RWPE2 (cell line): Measurements from ENCODE around the gene OCLN.

ENCODE experiments used
- ATAC-seq: fragments of 200-7000 bp; cut with Tn5 transposase; 3 replicates; pipeline ENCODE4 v1.9.1; 2021; ENCODE audit warnings: low read depth
- DNase-seq: peaks from one replicate; pipeline ENCODE4 v3.0.0-alpha.2; 2020; ENCODE audit warnings: low spot score
- H3K27ac ChIP-seq: fragments of 450-650 bp; 2 replicates; pipeline ENCODE4 v1.5.1; 2017; ENCODE audit warnings: mild to moderate bottlenecking; ENCODE audit not compliant: poor library complexity, severe bottlenecking
- H3K27me3 ChIP-seq: fragments of 250-450 bp; sonication (Bioruptor Pico); 2 replicates; pipeline ENCODE4 v1.5.1; 2021; ENCODE audit warnings: mild to moderate bottlenecking, moderate library complexity; ENCODE audit not compliant: insufficient read depth, poor library complexity, severe bottlenecking
- H3K36me3 ChIP-seq: fragments of 250-450 bp; sonication (Bioruptor Pico); 2 replicates; pipeline ENCODE4 v1.5.1; 2020; ENCODE audit warnings: low read depth, mild to moderate bottlenecking, moderate library complexity
- H3K4me1 ChIP-seq: fragments of 250-450 bp; sonication (Bioruptor Pico); 2 replicates; pipeline ENCODE4 v1.5.1; 2021; ENCODE audit warnings: mild to moderate bottlenecking, moderate library complexity; ENCODE audit not compliant: insufficient read depth, poor library complexity, severe bottlenecking
- H3K4me3 ChIP-seq: fragments of 250-450 bp; sonication (Bioruptor Pico); 2 replicates; pipeline ENCODE4 v1.5.1; 2021; ENCODE audit warnings: mild to moderate bottlenecking, moderate library complexity; ENCODE audit not compliant: severe bottlenecking
- H3K9me3 ChIP-seq: fragments of 250-450 bp; sonication (Bioruptor Pico); 2 replicates; pipeline ENCODE4 v1.5.1; 2021; ENCODE audit warnings: mild to moderate bottlenecking, moderate library complexity; ENCODE audit not compliant: severe bottlenecking
- CTCF ChIP-seq: fragments of 450-650 bp; IDR thresholded peaks from one replicate; pipeline ENCODE4 v1.5.1; 2017; ENCODE audit warnings: mild to moderate bottlenecking, moderate library complexity; ENCODE audit not compliant: poor library complexity, severe bottlenecking

Gene OCLN

GRCh38 chr5:69484891-69485290, 7.7 kb upstream of the OCLN start:
- Histone ChIP-seq H3K36me3 (no peaks in the 10 kb centered on the region), H3K9me3 (no peaks in the 10 kb centered on the region), H3K27me3 (no peaks in the 10 kb centered on the region), H3K4me3 (no peak overlapping the region), H3K4me1 (no peaks in the 10 kb centered on the region), H3K27ac (no peak overlapping the region)
- no peak for TF ChIP-seq CTCF
- DNase-seq (no peak), ATAC-seq (peak; percentile 48; the same call in 1 of the 3 replicates)

GRCh38 chr5:69485471-69485870, 7.1 kb upstream of the OCLN start:
- no peak overlapping the region for H3K4me3 ChIP-seq
- DNase-seq, result no peak
- H3K4me1 ChIP-seq, result no peaks in the 10 kb centered on the region
- H3K36me3 ChIP-seq, result no peaks in the 10 kb centered on the region
- H3K27ac ChIP-seq, result no peak overlapping the region
- no peaks in the 10 kb centered on the region for H3K27me3 ChIP-seq
- H3K9me3 ChIP-seq, result no peaks in the 10 kb centered on the region
- ATAC-seq, result no peak
- TF ChIP-seq CTCF, result no peak

GRCh38 chr5:69489246-69489645, 3.3 kb upstream of the OCLN start:
- no peaks in the 10 kb centered on the region for H3K9me3 ChIP-seq
- ATAC-seq (no peak), DNase-seq (no peak)
- H3K4me1 ChIP-seq, result no peaks in the 10 kb centered on the region
- no peaks in the 10 kb centered on the region for H3K27me3 ChIP-seq
- no peaks in the 10 kb centered on the region for H3K36me3 ChIP-seq
- no peak for TF ChIP-seq CTCF
- H3K4me3 ChIP-seq, result no peak overlapping the region
- no peak overlapping the region for H3K27ac ChIP-seq

GRCh38 chr5:69491027-69491426, 1.6 kb upstream of the OCLN start:
- ATAC-seq (no peak), DNase-seq (no peak)
- Histone ChIP-seq H3K4me3 (no peak overlapping the region), H3K36me3 (no peaks in the 10 kb centered on the region), H3K9me3 (no peaks in the 10 kb centered on the region), H3K4me1 (no peaks in the 10 kb centered on the region), H3K27ac (no peak overlapping the region), H3K27me3 (no peaks in the 10 kb centered on the region)
- TF ChIP-seq CTCF, result no peak

GRCh38 chr5:69491838-69492390, 676 bp upstream of the OCLN start:
- Histone ChIP-seq H3K27me3 (no peaks in the 10 kb centered on the region), H3K4me3 (peak overlapping the region; percentile 53), H3K27ac (no peak overlapping the region), H3K9me3 (no peaks in the 10 kb centered on the region), H3K36me3 (no peaks in the 10 kb centered on the region), H3K4me1 (no peaks in the 10 kb centered on the region)
- DNase-seq, result no peak
- no peak for TF ChIP-seq CTCF
- no peak for ATAC-seq
